Activated naive CD4-positive, alpha-beta T cell (primary cell): ENCODE measurements around the gene ANKRD13C.

Source experiments
- DNase-seq, 4 experiments: peaks; one replicate each; lab custom pipeline; 2025; lab: John Stamatoyannopoulos, UW

Gene ANKRD13C

GRCh38 chr1:70295749-70296148 is 58.8 kb downstream of the ANKRD13C start:
- DNase-seq: no peak

- no peak for DNase-seq
These were observed 61.2 kb downstream of the ANKRD13C start for GRCh38 chr1:70293186-70293843.

DNA sequence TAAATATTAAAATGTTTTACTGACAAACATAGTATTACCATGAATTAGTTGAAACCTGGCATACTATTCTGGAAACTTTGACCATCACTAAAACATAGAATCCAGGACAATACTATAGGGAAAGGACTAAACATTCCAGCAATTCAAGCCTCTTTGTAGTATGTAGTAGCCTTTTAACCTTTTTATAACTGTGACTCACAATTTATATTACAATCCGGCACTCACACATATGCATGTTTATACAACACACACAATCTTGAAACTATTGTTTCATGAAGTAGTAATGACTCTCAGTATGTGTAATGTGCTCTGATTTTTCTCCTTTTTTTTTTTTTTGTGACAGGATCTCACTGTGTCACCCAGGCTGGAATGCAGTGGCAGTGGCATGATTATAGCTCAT is 64.3 kb downstream of the ANKRD13C start:
- DNase-seq: no peak

GRCh38 chr1:70288166-70288565 is 66.4 kb downstream of the ANKRD13C start:
- DNase-seq: no peak

DNA sequence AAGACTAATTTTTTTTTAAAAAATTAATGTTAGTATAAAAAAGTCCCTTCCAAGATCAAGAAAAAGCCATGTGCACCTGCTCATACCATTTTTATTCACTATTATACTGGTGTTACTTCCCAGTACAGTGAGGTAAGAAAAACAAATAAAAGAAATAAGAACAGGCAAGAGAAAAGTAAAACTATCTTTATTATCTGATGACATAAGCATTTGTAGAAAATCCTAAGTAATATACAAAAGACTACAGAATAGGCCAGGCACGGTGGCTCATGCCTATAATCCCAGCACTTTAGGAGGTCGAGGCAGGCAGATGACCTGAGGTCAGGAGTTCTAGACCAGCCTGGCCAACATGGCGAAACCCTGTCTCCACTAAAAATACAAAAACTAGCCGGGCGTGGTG is 68.1 kb downstream of the ANKRD13C start:
- no peak for DNase-seq

DNA sequence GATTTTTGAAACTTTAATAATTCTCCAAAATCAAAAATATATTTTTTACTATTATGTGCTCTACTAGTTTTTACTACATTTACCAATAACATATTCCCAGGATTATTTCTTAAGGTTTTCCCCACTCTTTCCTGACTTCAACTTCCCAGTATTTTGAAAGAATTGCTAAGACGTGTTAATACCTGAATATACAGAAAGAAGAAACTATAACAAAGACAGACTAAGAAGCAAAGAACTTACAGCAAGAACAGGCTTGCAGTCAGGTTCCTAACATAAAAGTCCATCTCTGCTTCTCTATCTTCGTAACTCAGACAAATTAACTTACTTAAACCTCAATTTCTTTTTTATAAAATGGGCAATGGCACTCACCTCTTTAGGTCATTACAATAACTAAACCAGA is 70.2 kb downstream of the ANKRD13C start:
- no peak for DNase-seq

- DNase-seq: no peak
These were observed 75.8 kb downstream of the ANKRD13C start for GRCh38 chr1:70278710-70279109.

DNA sequence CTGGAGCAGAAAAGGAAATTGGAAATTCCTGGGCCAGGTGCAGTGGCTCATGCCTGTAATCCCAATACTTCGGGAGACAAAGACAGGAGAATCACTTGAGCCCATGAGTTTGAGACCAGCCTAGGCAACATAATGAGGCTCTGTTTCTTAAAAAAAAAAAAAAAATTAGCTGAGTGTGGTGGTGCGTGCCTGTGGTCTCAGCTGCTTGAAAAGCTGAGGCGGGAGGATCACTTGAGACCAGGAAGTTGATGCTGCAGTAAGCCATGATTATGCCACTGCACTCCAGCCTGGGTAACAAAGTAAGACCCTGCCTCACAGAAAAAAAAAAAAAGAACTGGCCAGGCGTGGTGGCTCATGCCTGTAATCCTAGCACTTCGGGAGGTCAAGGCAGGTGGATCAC is 76.6 kb downstream of the ANKRD13C start:
- DNase-seq: no peak

DNA sequence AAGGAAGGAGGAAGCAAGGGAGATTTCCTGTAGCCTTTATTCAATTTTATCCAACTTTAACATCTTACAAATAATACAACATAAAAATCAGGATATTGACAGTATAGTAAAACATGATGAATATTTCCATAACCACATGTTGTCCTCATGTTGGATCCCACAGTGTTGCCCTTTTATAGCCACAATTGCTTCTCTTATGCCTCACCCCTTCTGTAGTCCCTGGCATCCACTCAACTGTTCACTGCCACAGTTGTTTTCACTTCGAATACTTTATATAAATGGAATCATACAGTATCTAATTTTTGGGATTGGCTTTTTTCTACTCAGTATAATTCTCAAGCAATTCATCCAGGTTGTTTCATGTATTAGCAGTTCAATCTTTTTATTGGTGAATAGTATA is 88.6 kb downstream of the ANKRD13C start:
- no peak for DNase-seq

DNA sequence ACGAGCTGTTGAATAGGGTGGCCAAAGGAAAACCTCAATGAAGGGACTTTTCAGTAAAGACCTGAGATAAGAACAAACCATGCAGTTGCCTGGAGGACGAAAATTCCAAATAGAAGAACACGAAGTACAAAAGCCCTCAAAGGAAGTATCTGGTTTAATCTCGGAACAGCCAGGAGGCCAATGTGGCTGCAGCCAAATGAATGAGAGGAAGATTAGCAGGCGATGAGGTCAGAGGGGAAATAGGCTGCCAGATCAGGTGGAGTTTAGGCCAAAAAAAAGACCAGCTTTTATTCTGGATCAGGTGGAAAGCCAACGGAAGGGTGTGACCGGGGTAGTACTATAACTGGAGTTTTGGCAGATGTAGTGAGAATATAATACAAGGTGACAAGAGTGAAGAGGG is 89.7 kb downstream of the ANKRD13C start:
- DNase-seq: no peak

DNA sequence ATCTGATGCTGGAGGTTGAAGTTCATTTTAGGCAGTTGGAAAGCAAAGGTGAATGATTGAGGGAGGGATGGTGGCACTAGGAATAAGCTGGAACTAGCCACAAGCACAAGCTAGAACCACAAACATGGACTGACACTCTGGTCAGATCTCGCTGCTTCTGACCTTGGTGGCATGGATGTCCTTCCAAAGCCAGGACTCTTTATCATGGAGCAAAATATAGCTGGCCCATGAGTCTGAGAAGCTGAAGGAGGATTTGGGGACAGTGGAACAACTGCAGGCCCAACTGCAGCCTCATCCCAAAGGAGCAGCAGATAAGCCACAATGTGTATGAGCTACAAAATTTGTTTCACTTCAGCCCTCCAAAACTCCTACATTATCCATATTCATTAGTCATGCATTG is 97.9 kb downstream of the ANKRD13C start:
- no peak for DNase-seq

- DNase-seq: no peak
These were observed 105.8 kb downstream of the ANKRD13C start for GRCh38 chr1:70248729-70249128.

DNA sequence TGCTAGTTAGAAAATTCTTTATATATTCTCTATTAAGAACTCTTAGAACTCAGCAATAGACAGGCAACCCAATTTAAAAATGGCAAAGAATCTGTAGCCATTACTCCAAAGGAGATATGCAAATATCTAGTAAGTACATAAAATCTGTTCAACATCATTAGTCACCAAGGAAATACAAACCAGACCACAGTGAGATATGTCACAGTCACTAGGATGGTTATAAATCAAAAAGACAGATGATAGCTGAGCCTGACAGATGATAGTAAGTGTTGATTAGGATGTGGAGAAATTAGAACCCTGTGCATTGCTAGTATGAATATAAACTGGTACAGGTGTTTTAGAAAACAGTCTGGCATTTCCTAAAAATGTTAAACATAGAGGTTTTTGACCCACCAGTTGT is 106.8 kb downstream of the ANKRD13C start:
- DNase-seq: no peak

DNA sequence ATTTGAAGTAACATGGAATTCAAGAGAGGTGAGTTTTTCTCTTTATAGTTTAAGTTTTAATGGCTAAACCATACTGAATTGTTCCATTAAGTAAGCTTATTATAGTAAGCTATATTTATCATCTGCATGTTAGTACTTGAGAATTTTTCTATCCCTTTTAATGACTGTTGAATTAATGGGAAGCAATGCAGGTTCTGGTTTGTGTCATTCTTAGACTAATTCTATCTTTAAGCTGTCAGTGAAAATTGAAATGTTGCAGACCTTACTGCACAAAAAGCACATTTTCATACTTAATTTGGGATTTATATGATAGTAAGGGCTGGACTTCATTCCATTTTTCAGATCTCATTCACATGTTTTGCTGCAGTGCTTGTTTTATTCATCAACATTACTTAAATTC is 107.4 kb downstream of the ANKRD13C start:
- no peak for DNase-seq

DNA sequence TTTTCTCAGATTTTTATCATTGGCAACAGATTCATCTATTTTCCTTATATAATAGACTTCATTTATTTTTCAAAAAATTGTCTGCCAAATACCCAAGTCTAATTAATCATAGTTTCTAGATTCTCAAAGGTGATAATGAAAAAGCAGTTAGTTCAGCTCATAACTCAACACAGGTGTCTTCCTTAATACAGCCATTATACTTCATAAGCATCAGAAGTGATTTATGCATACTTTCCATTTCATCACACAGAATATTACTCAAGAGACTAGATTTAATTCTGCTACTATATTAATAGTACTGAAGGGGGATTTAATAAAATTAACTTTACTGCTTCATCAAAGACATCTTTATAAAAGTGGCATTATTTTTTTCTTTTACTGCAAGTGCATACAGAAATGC is 114.6 kb downstream of the ANKRD13C start:
- no peak for DNase-seq

- DNase-seq: no peak
These were observed 119.8 kb downstream of the ANKRD13C start for GRCh38 chr1:70234733-70235132.

- no peak for DNase-seq
These were observed 123.0 kb downstream of the ANKRD13C start for GRCh38 chr1:70231475-70231874.

DNA sequence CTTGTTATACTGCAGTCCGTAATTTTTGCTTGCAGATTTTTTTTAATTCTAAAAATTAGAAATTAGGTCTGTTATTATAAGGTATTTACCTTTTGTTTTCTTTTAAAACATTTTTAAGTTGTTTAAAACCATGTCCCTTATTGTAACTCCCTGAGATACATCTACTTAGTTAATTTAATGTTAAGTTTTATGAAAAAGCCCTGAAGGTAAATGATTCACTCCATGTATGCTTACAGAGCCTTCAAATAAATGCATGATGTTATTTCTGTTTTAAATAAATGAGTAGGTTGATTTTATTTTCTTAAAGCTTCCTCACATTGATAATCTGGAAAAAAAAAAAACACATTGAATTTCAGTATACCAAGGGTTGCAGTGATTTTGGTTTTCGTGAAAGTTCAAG is 125.9 kb downstream of the ANKRD13C start:
- no peak for DNase-seq

- no peak for DNase-seq
These were observed 127.1 kb downstream of the ANKRD13C start for GRCh38 chr1:70227439-70227838.

DNA sequence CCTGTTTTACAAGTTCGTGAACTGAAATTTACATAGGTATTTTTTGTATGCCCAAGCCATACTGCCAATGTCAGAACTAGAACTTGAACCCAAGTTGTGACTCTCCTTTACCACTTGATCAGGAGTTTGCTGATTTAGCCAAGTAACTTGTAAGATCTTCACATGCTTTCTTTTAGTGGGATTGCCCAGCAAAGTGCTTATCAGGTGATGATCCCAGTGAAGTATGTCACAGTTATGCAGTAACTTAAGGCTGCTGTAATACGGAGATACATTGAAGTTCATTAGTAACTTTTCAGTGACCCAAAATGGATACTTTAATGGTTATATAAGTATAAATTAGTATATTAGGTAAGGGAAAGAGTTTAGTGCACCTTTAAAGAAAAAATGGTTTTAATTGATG is 129.6 kb downstream of the ANKRD13C start:
- no peak for DNase-seq

DNA sequence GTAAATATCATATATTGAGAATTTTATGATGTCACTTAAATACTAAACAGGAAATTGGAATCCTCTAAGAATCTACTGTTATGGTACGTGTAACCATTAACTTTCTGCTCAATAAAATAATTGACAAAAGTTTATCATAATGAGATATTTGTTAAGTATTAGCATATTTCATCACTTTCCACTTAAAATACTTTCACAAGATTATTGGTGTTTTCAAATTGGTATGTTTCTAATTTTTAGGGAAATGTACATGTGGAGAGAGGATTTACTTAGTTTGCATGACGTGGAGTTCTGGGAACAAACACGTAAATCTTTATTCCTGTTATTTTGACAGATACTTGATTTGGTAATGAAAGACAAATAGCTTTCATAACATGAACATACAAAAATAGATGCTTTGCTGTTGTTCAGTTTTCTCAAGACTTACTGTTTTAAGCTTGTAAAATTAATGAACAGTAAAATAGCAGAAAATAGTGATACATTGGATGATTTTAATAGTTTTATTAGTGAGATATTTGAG is 131.7 kb downstream of the ANKRD13C start:
- no peak for DNase-seq

GRCh38 chr1:70221238-70222121 is 133.0 kb downstream of the ANKRD13C start, which contains the start of gene SRSF11:
SRSF11 (plus strand) TSS chr1:70221380; CDS start chr1:70221637, 257 bp downstream.
- DNase-seq: peak; percentile 87 to 98 (median 96)
